SJCRH30 (cell line): ENCODE results near the gene ARHGAP8. TPM values are rescaled to one million over a fixed set of nuclear protein-coding genes. Genes with fewer than 3 reads are reported as not detected.
"Not testable (repeated sequence)": the region's sequence is repeated elsewhere in the genome, so short reads cannot be mapped to it uniquely, and the experiment has no call there.

Experiments used
- DNase-seq, 2 experiments: peaks; one replicate each; pipeline ENCODE4 v3.0.0-alpha.2; 2015 to 2020
- H3K27ac ChIP-seq: fragments of 250-450 bp; sonication (Bioruptor Pico); 2 replicates; pipeline ENCODE4 v1.5.1; 2020; ENCODE audit warnings: mild to moderate bottlenecking, moderate library complexity
- H3K27me3 ChIP-seq: fragments of 250-450 bp; sonication (Bioruptor Pico); 2 replicates; pipeline ENCODE4 v1.5.1; 2020; ENCODE audit warnings: mild to moderate bottlenecking, moderate library complexity
- H3K36me3 ChIP-seq: fragments of 250-450 bp; sonication (Bioruptor Pico); 2 replicates; pipeline ENCODE4 v1.5.1; 2020; ENCODE audit warnings: mild to moderate bottlenecking, moderate library complexity
- H3K4me1 ChIP-seq: fragments of 250-450 bp; sonication (Bioruptor Pico); 2 replicates; pipeline ENCODE4 v1.5.1; 2020; ENCODE audit warnings: mild to moderate bottlenecking, moderate library complexity
- H3K4me3 ChIP-seq: fragments of 250-450 bp; sonication (Bioruptor Pico); 2 replicates; pipeline ENCODE4 v1.5.1; 2020; ENCODE audit warnings: mild to moderate bottlenecking, moderate library complexity
- H3K9me3 ChIP-seq: fragments of 250-450 bp; sonication (Bioruptor Pico); replicated peaks from 2 replicates; pipeline ENCODE4 v1.5.1; 2020; ENCODE audit warnings: mild to moderate bottlenecking, moderate library complexity
- total RNA-seq: library from RNA; depleted of rRNA; stranded (reverse); fragments of >200 nt; shearing (Covaris generic); gene quantifications from 2 replicates; pipeline ENCODE4 v1.2.3, GENCODE V29; 2014

Gene ARHGAP8
- total RNA-seq, 1 experiment from 2014 or later = 32.4 TPM

GRCh38 chr22:44786136-44786535 lies 33.8 kb downstream of the ARHGAP8 start:
- no peaks in the 10 kb centered on the region for H3K9me3 ChIP-seq
- H3K27ac ChIP-seq = no peak overlapping the region
- H3K4me1 ChIP-seq = no peaks in the 10 kb centered on the region; the same call in 1 of the 2 replicates
- no peaks in the 10 kb centered on the region for H3K27me3 ChIP-seq
- no peak overlapping the region for H3K4me3 ChIP-seq
- H3K36me3 ChIP-seq = no peaks in the 10 kb centered on the region
- no peak for DNase-seq

- Histone ChIP-seq H3K4me1 (no peaks in the 10 kb centered on the region; the same call in 1 of the 2 replicates), H3K27ac (no peak overlapping the region), H3K9me3 (no peaks in the 10 kb centered on the region), H3K4me3 (no peak overlapping the region), H3K36me3 (no peaks in the 10 kb centered on the region), H3K27me3 (no peaks in the 10 kb centered on the region)
- DNase-seq = no peak
These were observed 34.2 kb downstream of the ARHGAP8 start for GRCh38 chr22:44786610-44787009.

GRCh38 chr22:44787832-44788231 lies 35.5 kb downstream of the ARHGAP8 start:
- Histone ChIP-seq H3K36me3 (no peaks in the 10 kb centered on the region), H3K4me3 (no peak overlapping the region), H3K27me3 (no peaks in the 10 kb centered on the region), H3K9me3 (no peaks in the 10 kb centered on the region), H3K27ac (no peak overlapping the region), H3K4me1 (no peaks in the 10 kb centered on the region; the same call in 1 of the 2 replicates)
- DNase-seq = no peak

GRCh38 chr22:44793106-44793505 lies 40.7 kb downstream of the ARHGAP8 start:
- H3K27me3 ChIP-seq = no peaks in the 10 kb centered on the region
- no peak for DNase-seq
- H3K36me3 ChIP-seq = no peaks in the 10 kb centered on the region
- peaks cover 4% of the 10 kb centered on the region; the same call in 1 of the 2 replicates for H3K4me1 ChIP-seq
- no peak overlapping the region for H3K4me3 ChIP-seq
- no peak overlapping the region for H3K27ac ChIP-seq
- H3K9me3 ChIP-seq = no peaks in the 10 kb centered on the region

- Histone ChIP-seq H3K4me1 (peaks cover 4% of the 10 kb centered on the region; the same call in 1 of the 2 replicates), H3K27ac (no peak overlapping the region), H3K4me3 (no peak overlapping the region), H3K27me3 (no peaks in the 10 kb centered on the region), H3K36me3 (no peaks in the 10 kb centered on the region), H3K9me3 (no peaks in the 10 kb centered on the region)
- DNase-seq = no peak
These were observed 41.3 kb downstream of the ARHGAP8 start for GRCh38 chr22:44793506-44794172.

GRCh38 chr22:44795701-44796630 lies 43.6 kb downstream of the ARHGAP8 start:
- DNase-seq = no peak
- 0 out of 2 replicates have a peak, but pooled peaks cover 4% of the 10 kb centered on the region for H3K4me1 ChIP-seq
- no peak overlapping the region; the same call in 1 of the 2 replicates for H3K27ac ChIP-seq
- no peaks in the 10 kb centered on the region for H3K27me3 ChIP-seq
- H3K4me3 ChIP-seq = no peak overlapping the region
- H3K36me3 ChIP-seq = no peaks in the 10 kb centered on the region
- H3K9me3 ChIP-seq = no peaks in the 10 kb centered on the region

- peak in 1 of 2 experiments; percentile 58 for DNase-seq
- H3K27ac ChIP-seq = peak overlapping the region; percentile 61
- H3K4me3 ChIP-seq = no peak overlapping the region
- peaks cover 4% of the 10 kb centered on the region; the same call in 1 of the 2 replicates for H3K9me3 ChIP-seq
- H3K27me3 ChIP-seq = no peaks in the 10 kb centered on the region
- peaks cover 6% of the 10 kb centered on the region; the same call in 1 of the 2 replicates for H3K4me1 ChIP-seq
- H3K36me3 ChIP-seq = no peaks in the 10 kb centered on the region
These were observed 44.9 kb downstream of the ARHGAP8 start for GRCh38 chr22:44797181-44797725.

GRCh38 chr22:44799077-44799945 lies 46.9 kb downstream of the ARHGAP8 start:
- Histone ChIP-seq H3K27ac (peak overlapping the region; percentile 58; the same call in 1 of the 2 replicates), H3K4me3 (no peak overlapping the region), H3K9me3 (peaks cover 4% of the 10 kb centered on the region; the same call in 1 of the 2 replicates), H3K27me3 (no peaks in the 10 kb centered on the region), H3K4me1 (peaks cover 6% of the 10 kb centered on the region; the same call in 1 of the 2 replicates), H3K36me3 (no peaks in the 10 kb centered on the region)
- DNase-seq = no peak

- H3K27me3 ChIP-seq, H3K4me3 ChIP-seq, H3K4me1 ChIP-seq, H3K36me3 ChIP-seq, H3K9me3 ChIP-seq: not testable (repeated sequence)
- DNase-seq = peak; percentile 76
- H3K27ac ChIP-seq = peak overlapping the region; percentile 58
These were observed 47.7 kb downstream of the ARHGAP8 start for GRCh38 chr22:44799946-44800634.

GRCh38 chr22:44801476-44801875 lies 49.1 kb downstream of the ARHGAP8 start:
- DNase-seq = peak; percentile 60 to 66
- peak overlapping the region; percentile 82 for H3K27ac ChIP-seq
- H3K4me3 ChIP-seq = peak overlapping the region; percentile 38
- no peaks in the 10 kb centered on the region for H3K36me3 ChIP-seq
- H3K27me3 ChIP-seq = no peaks in the 10 kb centered on the region
- peaks cover 6% of the 10 kb centered on the region; the same call in 1 of the 2 replicates for H3K4me1 ChIP-seq
- H3K9me3 ChIP-seq = peaks cover 4% of the 10 kb centered on the region; the same call in 1 of the 2 replicates

GRCh38 chr22:44802071-44802700 lies 49.8 kb downstream of the ARHGAP8 start:
- Histone ChIP-seq H3K9me3 (peaks cover 4% of the 10 kb centered on the region; the same call in 1 of the 2 replicates), H3K4me3 (peak overlapping the region; percentile 38), H3K27ac (peak overlapping the region; percentile 82), H3K4me1 (peaks cover 3% of the 10 kb centered on the region; the same call in 1 of the 2 replicates), H3K36me3 (no peaks in the 10 kb centered on the region), H3K27me3 (no peaks in the 10 kb centered on the region)
- DNase-seq = peak; percentile 29 to 39

GRCh38 chr22:44802956-44803355 lies 50.6 kb downstream of the ARHGAP8 start:
- Histone ChIP-seq H3K27me3 (no peaks in the 10 kb centered on the region), H3K9me3 (peaks cover 4% of the 10 kb centered on the region; the same call in 1 of the 2 replicates), H3K4me1 (peaks cover 3% of the 10 kb centered on the region; the same call in 1 of the 2 replicates), H3K36me3 (no peaks in the 10 kb centered on the region), H3K27ac (peak overlapping the region; percentile 82), H3K4me3 (peak overlapping the region; percentile 38)
- DNase-seq = no peak

- no peak overlapping the region for H3K4me3 ChIP-seq
- peaks cover 3% of the 10 kb centered on the region; the same call in 1 of the 2 replicates for H3K4me1 ChIP-seq
- no peaks in the 10 kb centered on the region for H3K36me3 ChIP-seq
- no peak for DNase-seq
- H3K27me3 ChIP-seq = no peaks in the 10 kb centered on the region
- peaks cover 4% of the 10 kb centered on the region; the same call in 1 of the 2 replicates for H3K9me3 ChIP-seq
- no peak overlapping the region for H3K27ac ChIP-seq
These were observed 52.0 kb downstream of the ARHGAP8 start for GRCh38 chr22:44804327-44804726.
